Activated CD4-positive, alpha-beta T cell treated with anti-CD3 and anti-CD28 coated beads, Interleukin-2, Interleukin-6, amounts not matched to agents 100 ng/mL and 50 ng/mL, durations not matched to agents 16 hours and 8 hours (primary cell): ENCODE measurements around the gene FBXO38.
"Not testable (repeated sequence)": the region's sequence is repeated elsewhere in the genome, so short reads cannot be mapped to it uniquely, and the experiment has no call there.

ENCODE experiments used
- DNase-seq: peaks from one replicate; pipeline ENCODE4 v3.0.0-alpha.2; 2020

FBXO38 gene

GRCh38 chr5:148437249-148437648, 53.5 kb downstream of the FBXO38 start:
- no peak for DNase-seq

GRCh38 chr5:148438933-148439332, 55.2 kb downstream of the FBXO38 start:
- DNase-seq = no peak

- DNase-seq = no peak
Measured at GRCh38 chr5:148443241-148443640, 59.5 kb downstream of the FBXO38 start.

GRCh38 chr5:148443998-148444397, 60.2 kb downstream of the FBXO38 start:
- DNase-seq = peak; percentile 68

GRCh38 chr5:148445578-148445977, 61.8 kb downstream of the FBXO38 start:
- no peak for DNase-seq

GRCh38 chr5:148446611-148447010, 62.9 kb downstream of the FBXO38 start:
- DNase-seq = no peak

- no peak for DNase-seq
Measured at GRCh38 chr5:148452499-148453193, 68.9 kb downstream of the FBXO38 start.

GRCh38 chr5:148454576-148454975, 70.8 kb downstream of the FBXO38 start:
- no peak for DNase-seq

- no peak for DNase-seq
Measured at GRCh38 chr5:148455185-148455584, 71.4 kb downstream of the FBXO38 start.

- no peak for DNase-seq
Measured at GRCh38 chr5:148457183-148457620, 73.4 kb downstream of the FBXO38 start.

GRCh38 chr5:148458036-148458888, 74.5 kb downstream of the FBXO38 start:
- DNase-seq = no peak

- DNase-seq = no peak
Measured at GRCh38 chr5:148459669-148460068, 75.9 kb downstream of the FBXO38 start.

- DNase-seq = no peak
Measured at GRCh38 chr5:148465381-148466235, 81.8 kb downstream of the FBXO38 start.

- no peak for DNase-seq
Measured at GRCh38 chr5:148466236-148466580, 82.5 kb downstream of the FBXO38 start.

GRCh38 chr5:148467958-148468357, 84.2 kb downstream of the FBXO38 start:
- no peak for DNase-seq

- not testable (repeated sequence) for DNase-seq
Measured at GRCh38 chr5:148468746-148469145, 85.0 kb downstream of the FBXO38 start.

- no peak for DNase-seq
Measured at GRCh38 chr5:148469501-148469935, 85.8 kb downstream of the FBXO38 start.

- DNase-seq = no peak
Measured at GRCh38 chr5:148471379-148471778, 87.6 kb downstream of the FBXO38 start.

GRCh38 chr5:148474025-148474511, 90.3 kb downstream of the FBXO38 start:
- no peak for DNase-seq

GRCh38 chr5:148476302-148476701, 92.5 kb downstream of the FBXO38 start:
- DNase-seq = no peak

GRCh38 chr5:148477429-148477828, 93.7 kb downstream of the FBXO38 start:
- DNase-seq = no peak

- no peak for DNase-seq
Measured at GRCh38 chr5:148482196-148482595, 98.4 kb downstream of the FBXO38 start.
